NT2/D1 (cell line): ENCODE measurements around the gene CD300E.

Source experiments
- YY1 ChIP-seq: IDR thresholded peaks from 2 replicates; pipeline ENCODE4 v1.6.1; 2011; ENCODE audit not compliant: insufficient read length, insufficient read depth
- ZNF274 ChIP-seq: IDR thresholded peaks from 2 replicates; pipeline ENCODE4 v1.6.1; 2011; ENCODE audit warnings: mild to moderate bottlenecking, low read depth, low read length

DNA sequence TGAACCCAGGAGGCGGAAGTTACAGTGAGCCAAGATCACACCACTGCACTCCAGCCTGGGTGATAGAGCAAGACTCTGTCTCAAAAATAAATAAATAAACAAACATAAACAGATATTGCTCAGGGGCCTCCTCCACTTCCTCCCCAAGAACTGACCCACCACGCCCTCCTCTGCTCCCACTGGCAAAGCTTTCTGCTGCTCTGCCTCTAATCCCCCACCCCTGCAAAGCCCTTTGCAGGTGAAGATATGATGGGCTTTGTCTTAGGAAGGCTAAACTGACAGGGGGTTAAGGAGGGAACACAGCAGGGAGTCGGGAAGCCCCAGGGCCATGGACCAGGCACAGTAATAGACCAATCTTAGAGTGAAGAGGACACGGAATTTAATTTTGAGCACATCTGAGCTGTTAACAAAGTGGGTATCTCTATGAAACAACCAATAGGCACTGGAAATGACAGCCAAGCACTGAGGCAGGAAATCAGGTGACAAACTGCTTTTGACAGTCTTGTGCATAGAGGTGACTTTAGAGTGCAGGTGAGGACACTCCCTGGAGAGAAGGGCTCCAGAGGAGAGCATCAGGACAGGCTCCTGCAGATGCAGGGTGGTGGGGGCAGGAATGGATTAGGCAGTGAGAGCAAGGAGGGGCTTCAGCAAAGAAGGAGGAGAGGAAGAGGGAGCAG is 25.1 kb downstream of the CD300E start:
- no peak for TF ChIP-seq ZNF274
- TF ChIP-seq YY1, result no peak
